HL-60/S4 treated with phorbol 12-myristate 13-acetate at 8.2 ng/mL for 4 days and 3 days (cell line): ENCODE measurements around the gene CPB2.

Source experiments
- in situ Hi-C: fragments of 300-500 bp; cut with MboI; formaldehyde crosslinking; loops from 2 replicates; pipeline ENCODE4 v1.15.0; 2022; ENCODE audit warnings: low sequenced_read_pairs

Gene CPB2

GRCh38 chr13:46127358-46128023 is 22.7 kb upstream of the CPB2 start:
- in situ Hi-C loops = no loop called here

DNA sequence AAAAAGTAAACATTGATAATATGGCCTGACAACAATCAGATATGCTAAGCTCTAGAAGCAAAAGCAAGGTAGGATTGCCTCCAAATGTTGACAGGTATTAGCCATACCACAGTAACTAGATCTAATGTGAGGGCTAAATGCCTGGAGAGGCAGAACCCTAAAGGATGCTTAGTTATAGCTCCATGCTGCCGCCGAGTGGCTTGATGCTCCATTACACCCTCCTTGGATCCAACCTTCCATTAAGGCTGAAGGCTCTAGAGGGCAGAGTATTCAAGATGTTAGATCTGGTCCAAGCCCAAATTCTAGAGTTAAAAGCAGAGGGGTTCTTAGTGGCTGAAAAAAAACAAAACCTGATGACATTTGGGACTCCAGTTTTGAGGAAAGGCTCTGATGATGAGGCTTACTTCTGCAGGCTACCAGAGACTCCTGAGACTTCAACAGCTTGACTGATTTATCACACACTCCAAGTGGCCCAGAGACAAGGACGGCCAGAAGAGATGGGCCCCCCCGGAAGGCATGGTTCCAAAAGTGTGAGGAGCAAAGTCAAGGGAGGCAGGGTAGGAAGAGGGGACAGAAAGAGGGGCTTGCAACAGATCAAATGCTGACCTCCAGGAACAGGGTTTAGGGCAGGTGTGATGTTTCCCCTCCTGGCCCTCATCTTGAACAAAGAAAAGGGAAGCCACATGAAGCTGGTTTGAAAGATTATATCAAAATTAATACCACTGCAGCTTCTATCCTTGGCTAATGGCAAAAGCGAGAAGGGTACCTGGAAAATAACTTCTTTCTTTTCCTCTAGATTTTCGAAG is 21.9 kb upstream of the CPB2 start:
- in situ Hi-C loops = no loop called here

DNA sequence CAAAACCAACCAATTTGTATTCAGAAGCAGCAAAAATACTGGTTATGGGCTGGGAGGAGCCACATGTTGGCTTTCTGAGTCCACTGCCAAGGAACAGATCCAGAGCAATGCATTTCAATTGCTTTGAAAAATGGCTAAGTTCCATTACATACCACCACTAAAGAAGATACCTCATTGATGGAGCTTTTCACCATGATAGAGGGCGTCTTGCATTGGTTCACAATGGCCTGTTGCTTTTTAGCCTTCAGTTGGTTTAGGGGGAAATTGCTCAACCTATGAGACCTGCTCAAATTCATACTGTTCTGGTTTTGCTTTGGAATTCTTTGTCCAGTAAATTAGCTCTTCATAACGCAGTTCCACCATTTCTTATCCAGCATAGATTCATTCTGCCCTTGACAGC is 21.2 kb upstream of the CPB2 start:
- in situ Hi-C loops = no loop called here

DNA sequence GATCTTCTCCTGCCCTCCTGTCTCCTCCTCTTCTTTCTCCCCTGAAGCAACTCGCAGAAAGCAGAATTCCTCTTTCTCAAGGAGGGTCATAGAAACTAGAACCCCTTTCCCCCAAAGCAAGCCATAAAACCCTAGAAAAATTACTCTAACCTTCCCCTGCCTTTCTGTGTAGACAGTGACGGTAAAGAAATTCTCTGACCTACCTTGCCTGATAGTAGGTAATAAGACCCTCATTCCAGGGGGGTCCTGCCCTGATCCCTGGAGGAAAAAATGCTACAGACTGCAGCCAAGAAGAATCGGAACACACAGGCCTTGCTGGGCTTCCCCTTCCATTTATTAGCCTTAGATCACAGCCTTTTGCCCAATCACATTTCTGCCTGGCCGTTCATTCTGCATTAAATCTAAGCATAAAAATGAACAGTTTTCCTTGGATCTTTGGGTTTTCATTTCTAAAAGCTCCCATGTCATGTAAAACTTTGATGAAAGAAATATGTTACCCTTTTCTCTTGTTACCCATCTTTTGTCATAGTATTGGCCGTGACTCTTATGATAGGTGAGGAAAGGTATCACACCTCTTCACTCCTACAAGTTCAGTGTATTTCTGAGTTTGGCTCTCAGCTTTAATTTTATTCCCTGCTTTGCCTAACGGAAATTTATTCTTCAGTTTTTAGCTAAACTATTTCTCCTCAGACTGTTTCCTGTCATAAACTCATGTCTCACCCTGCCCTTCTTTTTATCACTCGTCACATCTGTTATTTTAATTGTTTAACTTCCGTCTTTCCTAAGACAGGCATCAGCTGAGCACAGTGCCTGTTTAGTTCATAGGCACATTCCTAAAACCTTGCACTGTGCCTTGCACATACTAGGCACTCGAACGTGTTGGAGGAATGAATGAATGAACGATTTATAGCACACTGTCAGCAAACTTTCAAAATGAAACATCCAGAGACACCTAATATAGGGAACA is 20.4 kb upstream of the CPB2 start:
- in situ Hi-C loops = no loop called here

- in situ Hi-C loops = no loop called here
Measured at GRCh38 chr13:46124531-46124966, 19.7 kb upstream of the CPB2 start.

GRCh38 chr13:46122304-46122703 is 17.5 kb upstream of the CPB2 start:
- in situ Hi-C loops = no loop called here

GRCh38 chr13:46121597-46122163 is 16.8 kb upstream of the CPB2 start:
- in situ Hi-C loops = no loop called here

DNA sequence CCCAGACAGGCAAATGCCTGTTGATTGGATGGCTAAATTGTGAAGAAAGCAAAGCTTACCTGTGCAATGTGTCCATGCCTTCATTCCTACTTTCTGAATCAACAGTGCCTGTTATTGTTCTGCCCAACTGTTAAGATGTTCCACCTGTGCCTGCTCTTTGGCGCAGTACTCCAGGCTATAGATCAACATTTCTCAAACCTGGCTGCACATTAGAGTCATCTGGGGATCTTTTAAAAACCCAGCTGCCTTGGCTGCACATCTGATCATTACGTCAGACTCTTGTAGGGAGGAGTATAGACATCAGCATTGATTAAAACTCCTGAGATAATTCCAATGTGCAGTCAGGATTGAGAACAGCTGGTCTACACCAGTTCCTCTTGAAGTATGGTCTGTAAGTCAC is 16.2 kb upstream of the CPB2 start:
- in situ Hi-C loops = no loop called here

DNA sequence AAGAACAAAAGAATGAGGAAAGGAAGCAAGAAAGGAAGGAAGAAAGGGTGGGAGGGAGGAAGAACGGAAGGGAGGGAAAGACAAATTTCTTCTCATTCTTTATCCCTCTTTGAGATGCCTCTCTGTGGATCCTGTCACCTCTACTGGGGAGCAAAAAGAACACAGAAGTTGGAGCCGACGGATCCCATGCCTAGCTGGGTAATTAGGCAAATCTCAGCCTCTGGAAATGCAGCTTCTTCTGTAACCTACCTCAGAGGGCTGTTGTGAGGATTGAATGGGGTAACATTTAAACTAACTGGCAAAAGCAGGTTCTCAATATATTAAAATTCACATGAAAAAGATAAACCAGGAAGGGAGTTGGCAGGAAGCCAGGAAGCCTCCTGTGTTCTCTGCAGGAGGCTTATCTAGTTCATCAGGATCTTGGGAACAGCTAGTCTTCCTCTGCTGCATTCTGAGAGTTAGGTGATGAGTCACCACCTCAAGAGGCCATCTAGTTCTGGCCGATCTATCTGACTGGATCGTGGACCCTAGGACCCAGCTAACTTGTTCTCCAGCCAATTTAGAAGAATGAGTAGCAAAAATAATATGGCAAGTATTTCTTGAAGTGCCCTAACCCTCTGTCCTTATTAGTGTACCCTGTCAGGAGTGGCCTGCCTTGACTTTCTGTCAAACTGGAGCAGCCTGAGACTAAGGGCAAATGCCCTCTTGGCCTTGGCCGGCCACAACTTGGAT is 15.2 kb upstream of the CPB2 start:
- in situ Hi-C loops = no loop called here

DNA sequence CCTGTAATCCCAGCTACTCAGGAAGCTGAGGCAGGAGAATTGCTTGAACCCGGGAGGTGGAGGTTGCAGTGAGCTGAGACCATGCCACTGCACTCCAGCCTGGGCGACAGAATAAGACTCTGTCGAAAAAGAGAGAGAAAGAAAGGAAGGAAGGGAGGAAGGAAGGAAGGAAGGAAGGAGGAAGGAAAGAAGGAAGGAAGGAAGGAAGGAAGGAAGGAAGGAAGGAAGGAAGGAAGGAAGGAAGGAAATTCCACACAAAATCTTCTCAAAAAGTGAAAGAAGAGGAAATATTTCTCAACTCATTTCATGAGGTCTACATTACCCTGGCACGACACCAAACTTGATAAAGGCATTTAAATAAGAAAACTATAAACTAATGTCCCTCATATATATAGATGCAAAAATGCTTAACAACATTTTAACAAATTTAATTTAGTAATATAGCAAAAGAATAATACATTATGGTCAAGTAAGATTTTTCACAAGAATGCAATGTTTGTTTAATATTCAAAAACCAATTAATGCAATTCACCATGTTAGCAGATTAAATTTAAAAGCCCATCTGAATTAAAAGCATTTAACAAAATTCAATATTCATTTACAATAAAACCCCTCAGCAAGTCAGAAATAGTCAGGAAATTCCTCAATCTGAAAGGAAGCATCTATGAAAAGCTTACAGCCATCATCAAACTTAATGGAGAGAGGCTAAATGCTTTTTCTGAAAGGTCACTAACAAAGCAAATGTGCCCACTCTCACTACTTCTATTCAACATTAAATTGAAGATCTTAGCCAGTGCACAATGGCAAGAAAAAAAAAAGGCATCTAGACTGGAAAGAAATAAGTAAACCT is 12.0 kb upstream of the CPB2 start:
- in situ Hi-C loops = no loop called here

- in situ Hi-C loops = no loop called here
Measured at GRCh38 chr13:46114613-46115012, 9.8 kb upstream of the CPB2 start.

- in situ Hi-C loops = no loop called here
Measured at GRCh38 chr13:46113596-46113995, 8.8 kb upstream of the CPB2 start.

DNA sequence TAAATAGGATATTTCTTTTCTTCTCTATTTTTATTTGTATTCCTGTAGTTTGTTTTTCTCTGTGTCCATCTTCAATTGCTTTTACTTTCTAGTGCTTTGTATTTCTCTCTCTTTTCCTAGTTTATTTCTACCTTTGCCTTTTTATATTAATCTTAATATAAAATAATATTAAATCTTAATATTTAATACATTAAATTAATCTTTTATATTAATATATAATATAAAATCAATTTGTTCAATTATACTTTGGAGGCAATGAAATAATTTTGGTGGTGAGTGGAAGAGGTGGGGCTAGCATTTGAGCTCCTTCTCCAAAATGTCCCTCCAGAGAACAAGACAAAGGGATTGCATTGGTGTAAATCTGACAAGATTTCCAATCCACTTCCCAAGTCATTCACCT is 6.3 kb upstream of the CPB2 start:
- in situ Hi-C loops = no loop called here

GRCh38 chr13:46109451-46109850 is 4.6 kb upstream of the CPB2 start:
- in situ Hi-C loops = no loop called here

- in situ Hi-C loops = no loop called here
Measured at GRCh38 chr13:46106839-46107371, 2.1 kb upstream of the CPB2 start.

DNA sequence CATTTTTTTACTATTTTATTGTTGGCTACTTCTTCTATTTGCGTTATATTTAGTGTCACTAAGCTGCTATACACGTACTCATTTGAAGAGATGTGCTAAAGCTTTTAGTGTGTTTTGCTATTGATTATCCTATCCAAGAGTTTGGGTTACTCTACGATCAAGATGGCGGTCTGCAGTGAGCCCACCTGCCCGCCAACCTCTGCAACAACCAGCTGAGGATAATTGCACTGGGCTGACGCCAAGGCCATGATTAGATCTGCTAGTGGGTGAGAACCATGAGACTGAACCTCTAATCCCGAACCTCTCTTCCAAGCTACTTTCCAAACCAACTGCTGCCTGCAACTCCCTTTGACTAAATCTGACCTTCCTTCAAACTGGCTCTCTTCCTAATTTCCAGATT is 1.8 kb downstream of the CPB2 start:
- in situ Hi-C loops = no loop called here

DNA sequence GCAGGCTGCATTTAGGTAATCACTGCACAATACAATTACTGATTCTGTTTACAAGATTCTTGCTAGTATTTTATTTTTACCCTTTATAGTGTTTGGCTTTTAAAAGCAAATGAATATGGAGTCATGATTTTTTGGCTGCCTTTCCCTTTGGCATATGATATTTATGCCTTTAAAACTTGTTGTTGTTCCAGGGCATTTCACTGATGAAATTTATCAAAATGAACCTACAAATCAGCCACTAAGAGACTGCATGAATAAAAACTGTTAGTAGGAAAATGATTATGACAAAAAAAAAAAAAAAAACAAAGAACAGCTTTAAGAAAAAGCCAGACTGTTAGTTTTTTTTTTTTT is 2.6 kb downstream of the CPB2 start:
- in situ Hi-C loops = no loop called here

GRCh38 chr13:46101484-46102254 is 3.2 kb downstream of the CPB2 start:
- in situ Hi-C loops = no loop called here

GRCh38 chr13:46101002-46101401 is 3.8 kb downstream of the CPB2 start:
- in situ Hi-C loops = no loop called here
